ENCODE results near the gene ALDH7A1.
"Not testable (repeated sequence)": the region's sequence is repeated elsewhere in the genome, so short reads cannot be mapped to it uniquely, and the experiment has no call there.

The ALDH7A1 gene

DNA sequence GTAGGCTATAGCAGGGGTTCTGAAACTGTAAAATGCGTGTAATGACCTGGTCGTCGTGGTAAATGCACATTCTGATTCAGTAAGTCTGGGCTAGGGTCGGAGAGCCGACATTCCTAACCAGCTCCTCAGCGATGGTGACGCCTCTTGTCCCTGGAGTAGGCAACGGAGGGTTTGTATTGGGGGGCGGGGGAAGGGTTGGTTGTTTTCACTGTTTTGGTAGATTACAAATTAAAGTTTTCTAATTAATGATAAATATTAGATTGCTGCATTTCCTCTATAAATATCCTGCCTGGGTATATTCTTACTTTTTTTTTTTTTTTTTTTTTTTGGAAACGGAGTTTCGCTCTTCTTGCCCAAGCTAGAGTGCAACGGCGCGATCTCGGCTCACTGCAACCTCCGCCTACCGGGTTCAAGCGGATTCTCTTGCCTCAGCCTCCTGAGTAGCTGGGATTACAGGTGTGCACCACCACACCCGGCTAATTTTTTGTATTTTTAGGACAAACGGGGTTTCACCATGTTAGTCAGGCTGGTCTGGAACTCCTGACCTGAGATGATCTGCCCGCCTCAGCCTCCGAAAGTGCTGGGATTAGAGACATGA is 566 bp upstream of the ALDH7A1 start:
- DNase-seq (ENCODE audit: low spot score): no peak

DNA sequence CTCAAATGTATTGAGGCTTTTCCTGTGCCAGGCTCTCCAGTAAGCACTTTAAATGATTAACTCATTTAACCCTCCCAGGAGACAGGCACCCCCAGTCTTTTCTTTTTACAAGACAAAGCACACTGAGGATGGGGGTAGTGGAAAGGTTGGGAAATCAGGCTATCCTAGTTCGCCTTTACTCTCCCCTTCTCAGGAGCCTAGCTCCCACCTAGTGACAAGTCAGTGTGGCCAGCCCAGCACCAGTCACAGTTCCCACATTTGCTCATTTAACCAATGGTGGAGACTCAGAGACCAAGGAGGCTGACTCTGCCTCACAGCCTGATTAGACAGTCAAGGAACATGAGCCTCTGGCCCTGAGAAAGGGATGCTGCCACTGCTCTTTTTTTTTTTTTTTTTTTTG is 3.5 kb downstream of the ALDH7A1 start:
- no peak for DNase-seq (ENCODE audit: low spot score)

DNA sequence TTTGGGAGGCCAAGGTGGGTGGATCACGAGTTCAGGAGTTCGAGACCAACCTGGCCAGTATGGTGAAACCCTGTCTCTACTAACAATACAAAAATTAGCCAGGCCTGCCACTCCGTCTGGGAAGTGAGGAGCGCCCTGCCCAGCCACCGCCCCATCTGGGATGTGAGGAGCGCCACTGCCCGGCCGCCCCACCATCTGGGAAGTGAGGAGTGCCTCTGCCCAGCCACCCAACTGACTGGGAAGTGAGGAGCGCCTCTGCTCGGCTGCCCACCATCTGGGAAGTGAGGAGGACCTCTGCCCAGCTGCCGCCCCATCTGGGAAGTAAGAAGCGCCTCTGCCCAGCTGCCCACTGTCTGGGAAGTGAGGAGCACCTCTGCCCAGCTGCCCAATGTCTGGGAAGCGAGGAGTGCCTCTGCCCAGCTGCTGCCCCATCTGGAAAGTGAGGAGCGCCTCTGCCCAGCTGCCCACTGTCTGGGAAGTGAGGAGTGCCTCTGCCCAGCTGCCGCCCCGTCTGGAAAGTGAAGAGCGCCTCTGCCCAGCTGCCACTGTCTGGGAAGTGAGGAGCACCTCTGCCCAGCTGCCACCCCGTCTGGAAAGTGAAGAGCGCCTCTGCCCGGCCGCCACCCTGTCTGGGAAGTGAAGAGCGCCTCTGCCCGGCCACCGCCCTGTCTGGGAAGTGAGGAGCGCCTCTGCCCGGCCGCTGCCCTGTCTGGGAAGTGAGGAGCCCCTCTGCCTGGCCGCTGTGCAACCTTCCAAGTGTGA is 5.3 kb downstream of the ALDH7A1 start:
- DNase-seq (ENCODE audit: low spot score): no peak

DNA sequence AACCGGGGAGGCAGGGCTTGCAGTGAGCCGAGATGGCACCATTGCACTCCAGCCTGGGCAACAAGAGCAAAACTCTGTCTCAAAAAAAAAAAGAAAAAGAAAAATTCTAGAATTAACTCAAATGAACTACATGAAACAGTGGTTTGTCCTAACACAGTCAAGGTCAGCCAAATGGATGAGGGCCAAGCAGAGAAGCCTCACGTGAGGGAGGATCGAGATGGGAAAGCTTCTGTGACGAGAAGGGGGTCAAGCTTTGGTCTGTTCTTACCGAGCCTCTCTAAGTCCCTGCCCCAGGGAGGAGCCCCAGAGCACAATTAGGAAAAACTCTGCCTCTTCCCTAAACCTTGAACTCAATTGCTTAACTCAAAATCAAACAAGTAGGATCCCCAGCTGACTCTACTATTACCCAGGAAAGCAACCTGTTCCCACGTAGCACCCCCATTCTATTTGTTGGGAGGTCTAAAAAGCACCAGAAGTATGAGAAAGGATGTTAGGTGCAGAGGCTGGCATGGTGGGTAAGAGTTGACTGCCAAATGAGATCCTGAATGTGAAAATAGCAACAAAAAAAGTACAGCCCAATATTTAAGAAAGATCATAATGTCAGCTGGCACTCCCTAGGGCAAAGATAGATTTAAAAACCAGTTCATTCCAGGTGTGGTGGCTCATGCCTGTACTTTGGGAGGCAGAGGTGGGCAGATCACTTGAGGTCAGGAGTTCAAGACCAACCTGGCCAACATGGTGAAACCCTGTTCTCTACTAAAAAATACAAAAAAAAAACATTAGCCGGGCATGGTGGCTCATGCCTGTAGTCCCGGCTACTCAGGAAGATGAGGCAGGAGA is 7.2 kb downstream of the ALDH7A1 start:
- no peak for DNase-seq (ENCODE audit: low spot score)

DNA sequence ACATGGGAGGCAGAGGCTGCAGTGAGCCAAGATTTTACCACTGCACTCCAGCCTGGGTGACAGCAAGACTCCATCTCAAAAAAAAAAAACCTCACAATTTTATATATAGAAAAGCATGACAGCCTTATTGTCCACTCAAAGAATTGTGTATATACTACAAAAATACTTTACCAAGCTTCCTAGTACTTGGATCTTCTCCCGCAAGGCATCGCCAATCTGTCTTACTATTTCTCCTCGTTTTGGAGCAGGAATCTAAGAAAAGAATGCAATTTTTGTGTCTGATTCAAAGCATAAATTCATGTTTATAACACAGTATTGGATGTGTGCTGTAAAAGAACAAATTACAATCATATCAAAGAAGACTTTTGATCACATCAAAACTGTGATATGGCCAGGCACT is 11.3 kb downstream of the ALDH7A1 start:
- no peak for DNase-seq (ENCODE audit: low spot score)

DNA sequence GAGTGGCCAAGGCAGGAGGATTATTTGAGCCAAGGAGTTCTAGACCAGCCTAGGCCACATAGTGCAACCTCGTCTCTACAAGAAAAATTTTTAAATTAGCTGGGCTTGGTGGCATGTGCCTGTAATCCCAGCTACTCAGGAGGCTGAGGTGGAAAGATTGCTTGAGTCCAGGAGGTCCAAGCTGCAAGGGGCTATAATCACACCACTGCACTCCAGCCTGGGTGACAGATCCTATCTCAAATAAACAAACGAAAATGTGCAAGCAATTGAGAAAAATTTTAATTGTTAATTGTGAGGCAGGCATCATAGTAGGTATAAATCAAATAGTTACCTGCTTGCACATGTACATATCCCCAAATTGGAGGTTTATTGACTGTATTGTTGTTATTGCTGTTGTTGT is 15.3 kb downstream of the ALDH7A1 start:
- DNase-seq (ENCODE audit: low spot score): no peak

DNA sequence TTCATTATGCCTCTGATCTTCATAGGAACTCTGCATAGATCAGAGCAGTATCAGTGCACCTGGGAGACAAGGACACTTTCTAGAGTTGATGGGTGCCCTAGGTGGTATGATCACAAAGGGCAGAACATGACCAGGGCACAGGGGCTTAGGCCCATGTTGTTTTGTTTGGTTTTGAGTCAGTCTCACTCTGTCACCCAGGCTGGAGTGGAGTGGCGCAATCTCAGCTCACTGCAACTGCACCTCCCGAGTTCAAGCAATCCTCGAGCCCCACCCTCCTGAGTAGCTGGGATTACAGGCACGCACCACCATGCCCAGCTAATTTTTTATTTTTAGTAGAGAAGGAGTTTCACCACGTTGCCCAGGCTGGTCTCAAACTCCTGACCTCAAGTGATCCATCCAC is 17.6 kb downstream of the ALDH7A1 start:
- no peak for DNase-seq (ENCODE audit: low spot score)

DNA sequence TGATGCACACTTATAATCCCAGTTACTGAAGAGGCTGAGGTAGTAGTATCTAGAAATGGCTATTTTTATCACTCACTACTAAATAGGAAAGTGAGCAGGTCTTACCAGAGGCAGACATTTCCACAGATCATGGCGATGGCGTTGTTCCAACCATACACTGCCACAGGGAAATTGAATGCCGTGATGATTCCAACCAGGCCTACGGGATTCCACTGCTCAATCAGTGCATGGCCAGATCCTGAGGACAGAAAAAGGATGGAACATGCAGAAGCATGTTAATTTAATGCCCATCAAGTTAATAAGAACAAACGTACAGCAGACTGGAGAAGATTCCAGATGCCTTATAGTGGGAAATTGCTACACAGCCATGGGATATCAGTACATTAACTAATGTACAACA is 18.0 kb downstream of the ALDH7A1 start:
- no peak for DNase-seq (ENCODE audit: low spot score)

DNA sequence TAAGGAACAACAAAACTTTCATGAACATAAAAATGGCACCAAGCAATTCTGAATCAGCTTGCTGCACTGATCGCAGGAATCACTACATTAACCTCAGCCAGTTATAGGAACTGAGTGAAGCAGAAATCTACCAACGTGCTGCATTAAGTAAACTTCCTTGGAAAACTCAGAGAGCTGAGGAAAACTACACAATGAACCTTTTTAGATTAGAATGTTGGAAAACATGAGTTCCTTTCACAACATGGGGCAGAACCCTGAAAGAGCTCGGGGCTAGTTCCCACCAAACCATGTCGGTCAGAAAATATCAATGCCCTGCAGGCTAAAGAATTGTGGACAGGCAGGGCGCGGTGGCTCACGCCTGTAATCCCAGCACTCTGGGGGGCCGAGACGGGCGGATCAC is 19.4 kb downstream of the ALDH7A1 start:
- no peak for DNase-seq (ENCODE audit: low spot score)

DNA sequence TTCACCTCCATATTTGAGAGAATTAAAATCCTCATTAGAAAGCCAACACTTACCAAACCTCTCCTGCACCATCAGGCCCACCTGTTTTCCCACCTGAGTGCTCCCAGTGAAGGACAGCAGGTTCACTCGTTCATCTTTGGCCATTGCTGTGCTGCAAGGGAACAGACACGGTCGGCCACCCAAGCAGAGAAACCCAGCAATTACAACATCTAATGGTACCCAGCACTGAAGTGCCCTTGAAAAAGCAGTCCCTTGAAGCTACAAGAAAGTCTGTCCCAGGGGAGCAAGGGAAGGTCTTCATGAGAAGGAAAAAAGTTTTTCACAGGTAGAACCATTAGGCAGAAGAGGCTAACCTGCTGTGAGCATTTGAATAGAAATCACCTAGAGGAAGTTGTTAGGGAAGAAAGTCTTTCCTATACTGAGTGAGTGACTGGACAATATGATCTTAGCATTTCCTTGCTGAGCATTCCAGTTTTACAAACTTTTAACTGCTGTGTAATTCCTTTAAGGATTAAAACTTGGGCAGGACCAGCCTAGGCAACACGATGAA is 26.7 kb downstream of the ALDH7A1 start:
- no peak for DNase-seq (ENCODE audit: low spot score)

DNA sequence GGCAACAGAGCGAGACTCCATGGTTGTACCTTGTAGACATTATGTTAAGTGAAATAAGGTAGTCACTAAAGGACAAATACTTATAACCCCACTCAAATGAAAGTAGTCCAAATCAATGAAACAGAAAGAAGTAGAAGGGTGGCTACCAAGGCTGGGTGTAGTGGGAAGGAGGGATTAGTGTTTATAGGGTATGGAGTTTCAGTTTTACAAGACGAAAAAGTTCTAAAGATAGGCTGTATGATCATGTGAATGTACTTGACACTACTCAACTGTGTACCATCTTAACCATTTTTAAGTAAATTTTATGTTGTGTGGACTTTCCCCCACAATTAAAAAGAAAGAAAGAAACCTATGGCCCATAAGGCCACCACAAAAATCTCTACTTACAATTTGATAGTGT is 32.2 kb downstream of the ALDH7A1 start:
- DNase-seq (ENCODE audit: low spot score): no peak

DNA sequence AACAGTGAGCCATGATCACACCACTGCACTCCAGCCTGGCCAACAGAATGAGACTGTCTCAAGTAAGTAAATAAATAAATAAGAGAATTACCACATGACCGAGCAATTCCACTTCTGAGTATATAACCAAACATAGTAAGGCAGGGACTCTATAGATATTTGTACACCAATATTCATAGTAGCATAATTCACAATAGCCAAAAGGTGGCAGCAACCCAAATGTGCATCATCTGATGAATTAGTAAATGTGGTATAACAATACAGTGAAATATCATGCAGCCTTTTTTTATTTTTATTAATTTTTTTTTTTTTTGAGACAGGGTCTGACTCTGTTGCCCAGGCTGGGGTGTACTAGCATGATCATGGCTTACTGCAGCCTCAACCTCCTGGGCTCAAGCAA is 33.1 kb downstream of the ALDH7A1 start:
- no peak for DNase-seq (ENCODE audit: low spot score)

DNA sequence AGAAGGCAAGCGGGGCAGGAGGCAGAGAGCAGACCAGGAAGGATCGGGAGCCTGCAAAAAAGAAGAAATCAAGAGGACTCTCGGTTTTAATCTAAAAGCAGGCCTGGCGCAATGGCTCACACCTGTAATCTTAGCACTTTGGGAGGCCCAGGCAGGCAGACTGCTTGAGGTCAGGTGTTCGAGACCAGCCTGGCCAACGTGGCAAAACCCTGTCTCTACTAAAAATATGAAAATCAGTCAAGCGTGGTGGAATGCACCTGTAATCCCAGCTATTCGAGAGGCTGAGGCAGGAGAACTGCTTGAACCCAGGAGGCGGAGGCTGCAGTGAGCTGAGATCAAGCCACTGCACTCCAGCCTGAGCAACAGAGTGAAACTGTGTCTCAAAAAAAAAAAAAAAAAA is 39.9 kb downstream of the ALDH7A1 start:
- DNase-seq (ENCODE audit: low spot score): not testable (repeated sequence)

DNA sequence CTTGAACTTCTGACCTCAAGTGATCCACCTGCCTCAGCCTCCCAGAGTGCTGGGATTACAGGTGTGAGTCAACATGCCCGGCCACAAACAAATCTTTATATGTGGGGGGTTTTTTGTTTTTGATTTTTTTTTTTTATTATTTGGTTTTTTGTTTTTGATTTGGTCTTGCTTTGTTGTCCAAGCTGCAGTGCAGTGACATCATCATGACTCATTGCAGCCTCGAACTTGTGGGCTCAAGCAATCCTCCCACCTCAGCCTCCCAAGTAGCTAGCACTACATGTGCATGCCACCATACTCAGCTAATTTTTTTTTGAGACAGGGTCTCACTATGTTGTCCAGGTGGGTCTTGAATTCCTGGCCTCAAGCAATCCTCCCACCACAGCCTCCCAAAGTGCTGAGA is 42.4 kb downstream of the ALDH7A1 start:
- DNase-seq (ENCODE audit: low spot score): no peak

DNA sequence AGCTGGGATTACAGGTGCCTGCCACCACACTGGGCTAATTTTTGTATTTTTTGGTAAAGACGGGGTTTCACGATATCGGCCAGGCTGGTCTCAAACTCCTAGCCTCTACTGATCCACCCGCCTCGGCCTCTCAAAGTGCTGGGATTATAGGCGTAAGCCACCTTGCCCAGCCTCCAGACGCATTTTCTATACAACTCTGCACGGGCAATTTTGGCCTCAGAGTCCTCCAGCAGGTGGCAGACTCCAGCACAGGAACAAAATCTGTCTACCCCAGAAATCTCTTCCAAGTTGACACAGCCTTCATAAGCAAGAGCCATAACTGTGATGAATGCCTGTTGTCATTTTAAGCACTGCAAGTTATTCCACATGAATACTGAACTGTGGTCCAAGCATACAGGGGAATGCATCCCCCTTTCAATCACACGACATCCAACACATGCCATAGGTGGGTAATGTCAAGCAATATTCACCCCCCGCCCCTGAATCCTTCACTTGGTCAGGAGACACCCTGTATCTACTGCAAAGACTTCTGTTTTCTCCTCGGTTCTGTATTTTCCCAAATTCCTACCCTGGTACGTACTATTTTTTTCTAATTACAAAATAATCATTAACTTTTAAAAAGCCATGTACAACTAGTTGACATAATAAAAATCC is 50.8 kb downstream of the ALDH7A1 start:
- DNase-seq (ENCODE audit: low spot score): no peak

DNA sequence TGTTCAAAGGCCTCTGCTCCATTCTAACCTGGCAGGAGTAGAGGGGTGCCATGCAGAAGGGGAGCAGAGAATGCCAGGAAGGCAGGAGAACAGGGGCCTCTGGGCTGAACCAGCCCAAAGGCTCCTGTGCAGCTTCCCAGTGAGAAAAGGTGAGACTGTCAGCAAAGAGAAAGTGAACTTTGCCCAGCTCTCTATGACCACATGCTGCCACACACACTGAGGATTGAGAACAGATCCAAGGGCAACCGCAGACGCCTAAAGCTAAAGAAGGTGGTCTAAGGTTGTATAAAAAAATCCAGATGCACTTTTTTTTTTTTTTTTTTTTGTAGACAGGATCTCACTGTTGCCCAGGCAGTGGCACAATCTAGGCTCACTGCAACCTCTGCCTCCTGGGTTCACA is 51.4 kb downstream of the ALDH7A1 start:
- DNase-seq (ENCODE audit: low spot score): no peak

DNA sequence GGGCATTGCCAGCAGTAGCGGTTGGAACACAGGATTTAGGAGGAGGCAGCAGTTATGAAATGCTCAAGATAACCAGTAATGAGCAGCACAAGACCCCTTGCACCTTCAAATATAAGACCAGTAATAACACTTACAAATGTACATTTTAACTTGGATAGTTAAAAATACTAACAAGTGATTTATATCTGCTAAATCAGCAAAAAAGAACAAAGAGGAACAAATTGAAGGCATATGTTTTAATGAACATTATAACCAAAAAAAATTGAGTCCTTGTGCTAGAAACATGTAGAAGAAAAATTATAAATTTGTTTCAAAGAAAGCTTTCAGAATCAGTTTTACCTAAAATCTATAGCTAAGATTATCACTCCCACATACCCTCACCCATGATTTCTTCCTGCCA is 52.0 kb downstream of the ALDH7A1 start:
- no peak for DNase-seq (ENCODE audit: low spot score)

DNA sequence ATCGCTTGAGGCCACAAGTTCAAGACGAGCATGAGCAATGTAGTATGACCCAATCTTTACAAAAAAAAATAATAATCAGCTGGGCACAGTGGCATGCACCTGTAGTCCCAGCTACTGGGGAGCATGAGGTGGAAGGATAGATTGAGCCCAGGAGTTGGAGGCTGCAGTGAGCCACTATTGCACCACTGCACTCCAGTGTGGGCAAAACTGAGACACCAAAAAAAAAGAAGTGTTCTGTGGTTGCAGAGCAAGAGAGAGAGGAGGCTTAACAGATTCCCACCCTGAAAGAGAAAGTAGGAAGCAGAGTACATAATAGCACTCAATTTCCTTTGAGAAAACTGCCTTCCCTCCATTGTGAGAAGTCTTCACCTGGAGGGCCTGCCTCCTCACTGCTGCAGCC is 52.6 kb downstream of the ALDH7A1 start:
- no peak for DNase-seq (ENCODE audit: low spot score)

DNA sequence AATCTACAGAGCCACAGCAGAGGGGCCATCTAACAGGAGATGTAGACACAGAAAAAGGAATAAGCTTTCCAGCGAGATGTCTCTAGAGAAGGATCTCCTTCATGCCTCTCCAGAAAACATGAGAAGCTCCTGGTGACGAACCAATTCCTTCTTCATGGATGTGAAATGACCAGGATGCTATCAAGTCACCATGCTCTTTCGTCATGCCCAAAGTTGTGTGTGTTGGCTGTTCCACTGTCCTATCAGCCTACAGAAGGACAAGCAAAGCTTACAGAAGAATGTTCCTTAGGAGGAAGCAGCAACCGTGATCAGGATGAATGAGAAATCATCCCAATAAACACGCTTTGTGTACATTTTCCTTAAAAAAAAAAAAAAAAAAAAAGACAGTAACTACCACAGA is 54.4 kb downstream of the ALDH7A1 start:
- no peak for DNase-seq (ENCODE audit: low spot score)

DNA sequence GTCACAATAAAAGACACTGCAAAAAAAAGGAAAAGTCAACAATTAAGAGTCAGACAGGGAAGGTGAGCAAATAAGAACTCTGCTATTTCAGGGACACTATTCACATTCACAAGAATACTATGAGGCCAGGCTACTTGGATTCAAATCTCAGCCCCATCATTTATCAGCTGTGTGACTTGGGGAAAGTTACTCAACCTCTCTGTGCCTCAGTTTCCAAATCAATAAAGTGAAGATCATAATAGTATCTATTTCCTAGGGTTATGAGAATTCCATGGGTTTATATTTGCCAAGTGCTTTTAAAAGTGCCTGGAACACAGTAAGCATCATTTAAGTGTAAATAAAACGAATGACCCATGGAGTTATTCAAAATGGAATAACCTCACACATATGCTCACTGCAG is 56.4 kb downstream of the ALDH7A1 start:
- DNase-seq (ENCODE audit: low spot score): no peak

DNA sequence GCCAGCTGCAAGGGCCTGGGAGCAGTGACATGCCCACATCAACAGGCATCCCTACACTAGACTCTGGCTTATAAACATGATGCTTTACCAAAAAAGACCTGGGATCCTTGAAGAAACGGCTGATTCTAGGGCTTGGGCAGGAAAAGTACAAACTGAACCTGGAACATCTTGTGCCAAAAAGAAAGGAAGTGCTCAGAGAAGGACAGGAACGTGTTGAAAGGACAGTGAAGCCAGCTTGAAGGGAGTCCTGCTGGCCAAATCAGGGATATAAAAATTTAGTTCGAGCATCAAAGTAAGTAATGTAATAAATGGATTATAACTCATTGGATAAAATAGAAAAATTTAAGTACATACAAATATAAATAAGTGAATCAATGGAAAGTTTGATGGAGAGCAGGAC is 58.1 kb downstream of the ALDH7A1 start:
- DNase-seq (ENCODE audit: low spot score): no peak

DNA sequence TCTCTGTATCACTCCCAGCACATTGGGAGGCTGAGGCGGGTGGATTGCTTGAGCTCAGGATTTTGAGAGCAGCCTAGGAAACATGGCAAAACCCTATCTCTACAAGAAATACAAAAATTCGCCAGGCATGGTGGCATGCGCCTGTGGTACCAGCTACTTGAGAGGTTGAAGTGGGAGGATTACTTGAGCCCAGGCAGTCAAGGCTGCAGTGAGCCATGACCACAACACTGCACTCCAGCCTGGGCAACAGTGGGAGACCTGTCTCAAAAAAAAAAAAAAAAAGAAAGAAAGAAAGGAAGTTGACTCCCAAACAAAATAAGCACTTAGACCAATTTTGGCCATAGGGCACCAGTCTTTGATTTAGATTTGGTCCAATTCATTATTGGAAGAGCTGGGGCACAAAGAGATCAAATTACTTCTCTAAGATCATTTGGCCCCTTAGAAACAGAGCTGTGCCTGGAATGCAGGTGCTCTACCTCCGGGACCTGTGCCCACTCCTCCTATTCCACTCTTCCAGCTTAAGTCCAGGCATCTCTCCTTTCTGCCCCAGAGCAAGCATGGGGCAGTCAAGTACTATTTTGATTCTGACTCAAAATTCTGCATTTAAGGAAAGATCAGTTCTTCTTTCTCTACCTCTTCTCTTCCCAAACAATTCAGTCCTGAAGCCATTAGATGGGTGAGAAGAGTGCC is 59.0 kb downstream of the ALDH7A1 start:
- DNase-seq (ENCODE audit: low spot score): no peak

Data from putamen (tissue), 1 donor.